Kidney (tissue), 14 donors: ENCODE results near the gene TMEM101. TPM values are rescaled to one million over a fixed set of nuclear protein-coding genes. Genes with fewer than 3 reads are reported as not detected.
"Not testable (repeated sequence)": the region's sequence is repeated elsewhere in the genome, so short reads cannot be mapped to it uniquely, and the experiment has no call there.

Experiments used
- DNase-seq, 5 donors: peaks; one replicate each; pipeline ENCODE4 v3.0.0-alpha.2; 2013 to 2020
- FAIRE-seq: peaks from 2 replicates; lab custom pipeline; 2012; peaks lifted over from hg19 to GRCh38; lab: Jason Lieb, UNC
- H3K27ac ChIP-seq, 2 donors: one replicate each; pipeline ENCODE4 v1.7.0; 2013; ENCODE audit warnings: low read depth in 2 of 2, low read length in 2 of 2, inconsistent platforms in 1 of 2
- H3K27me3 ChIP-seq: one replicate; pipeline ENCODE4 v1.7.1; 2013; ENCODE audit warnings: low read length, inconsistent platforms; ENCODE audit not compliant: control insufficient read depth, insufficient read depth
- H3K36me3 ChIP-seq, 3 donors: one replicate each; pipeline versions ENCODE4 v1.7.0 to v1.7.1; 2013; ENCODE audit warnings: low read length in 3 of 3, control low read depth in 1 of 3, inconsistent platforms in 1 of 3; ENCODE audit not compliant: insufficient read depth in 3 of 3, control insufficient read depth in 2 of 3
- H3K4me1 ChIP-seq, 3 donors: one replicate each; pipeline versions ENCODE4 v1.7.0 to v1.7.1; 2013; ENCODE audit warnings: low read length in 3 of 3, inconsistent platforms in 1 of 3, low read depth in 1 of 3; ENCODE audit not compliant: control insufficient read depth in 2 of 3, insufficient read depth in 2 of 3
- H3K4me3 ChIP-seq, 3 donors: one replicate each; pipeline versions ENCODE4 v1.7.0 to v1.8.1; 2013; ENCODE audit warnings: low read length in 3 of 3, control low read depth in 1 of 3, inconsistent platforms in 1 of 3
- H3K9ac ChIP-seq, 3 donors: one replicate each; pipeline versions ENCODE4 v1.7.0 to v1.7.1; 2013; ENCODE audit warnings: low read length in 3 of 3, control low read depth in 1 of 3, inconsistent platforms in 1 of 3
- H3K9me3 ChIP-seq, 3 donors: one replicate each; pipeline versions ENCODE4 v1.7.0 to v1.7.1; 2013; ENCODE audit warnings: low read length in 3 of 3, control low read depth in 1 of 3, inconsistent platforms in 1 of 3; ENCODE audit not compliant: control insufficient read depth in 2 of 3, insufficient read depth in 1 of 3
- CTCF ChIP-seq: IDR thresholded peaks from 3 replicates; pipeline ENCODE4 v1.5.1; 2012; ENCODE audit warnings: mild to moderate bottlenecking, moderate library complexity, borderline replicate concordance; ENCODE audit not compliant: insufficient read depth; ENCODE audit errors: extremely low read depth
- intact Hi-C: fragments of 100-400 bp; cut with DNase I; formaldehyde crosslinking; loops from one replicate; pipeline ENCODE4 v1.11.1; 2022
- polyA plus RNA-seq: library from polyadenylated mRNA; stranded (reverse); fragments of 350-450 nt; fragmentation: Illumina TruSeq; extraction: RNeasy Lipid Tissue Mini Kit (QIAGEN cat#74804); gene quantifications from one replicate; pipeline ENCODE4 v1.2.3, GENCODE V29; 2014; ENCODE audit warnings: low read depth, low replicate concordance; ENCODE audit not compliant: insufficient read depth
- total RNA-seq: library from RNA; stranded (reverse); fragmentation: NEBNext Ultra II Directional; extraction: Animal tissue kit (Norgen Biotek cat#: 25700); gene quantifications from one replicate; pipeline ENCODE4 v1.2.1, GENCODE V29; 2021
- donor health status: control.
- donor health status: control.
- donor health status: control.
- donor health status: control.
- donor health status: control.
- donor health status: DM: yes; HTN: yes; CAD: no.
- donor health status: Normal renal cell carcinoma (clear cell type).

Gene TMEM101
- total and polyA plus RNA-seq, 2 donors from 2014 or later = 31.2 to 111 TPM

GRCh38 chr17:44038604-44039011, 23.8 kb upstream of the TMEM101 start:
- H3K27ac ChIP-seq = peak overlapping the region in 1 of 2 donors; percentile 45
- no peaks in the 10 kb centered on the region for H3K27me3 ChIP-seq
- intact Hi-C loops = no loop called here
- FAIRE-seq = no peak
- no peak for TF ChIP-seq CTCF
- H3K4me3 ChIP-seq = no peak overlapping the region
- H3K9me3 ChIP-seq = no peaks in the 10 kb centered on the region
- peaks cover 0 to 28% (median 16%) of the 10 kb centered on the region in 3 donors for H3K4me1 ChIP-seq
- DNase-seq = peak in 1 of 5 donors; percentile 57
- H3K9ac ChIP-seq = no peak overlapping the region
- H3K36me3 ChIP-seq = peaks cover 0 to 12% (median 2%) of the 10 kb centered on the region in 3 donors

- no peak for FAIRE-seq
- TF ChIP-seq CTCF = no peak
- peaks cover 0 to 30% (median 19%) of the 10 kb centered on the region in 3 donors for H3K4me1 ChIP-seq
- no peak overlapping the region for H3K4me3 ChIP-seq
- H3K27me3 ChIP-seq = no peaks in the 10 kb centered on the region
- intact Hi-C loops = no loop called here
- no peak overlapping the region for H3K27ac ChIP-seq
- no peak for DNase-seq
- H3K9me3 ChIP-seq = no peaks in the 10 kb centered on the region
- no peak overlapping the region for H3K9ac ChIP-seq
- peaks cover 0 to 14% (median 2%) of the 10 kb centered on the region in 3 donors for H3K36me3 ChIP-seq
Measured at GRCh38 chr17:44037471-44037870, 22.7 kb upstream of the TMEM101 start.

GRCh38 chr17:44034688-44035087, 19.9 kb upstream of the TMEM101 start:
- H3K4me3 ChIP-seq, FAIRE-seq, intact Hi-C loops, H3K9ac ChIP-seq, H3K27ac ChIP-seq, H3K27me3 ChIP-seq, H3K9me3 ChIP-seq, DNase-seq: not testable (repeated sequence)
- H3K36me3 ChIP-seq = peaks cover 0 to 18% (median 9%) of the 10 kb centered on the region in 3 donors
- H3K4me1 ChIP-seq = peaks cover 0 to 20% (median 11%) of the 10 kb centered on the region in 3 donors

GRCh38 chr17:44033861-44034408, 19.2 kb upstream of the TMEM101 start:
- DNase-seq = peak in 1 of 5 donors; percentile 45
- H3K9me3 ChIP-seq = no peaks in the 10 kb centered on the region
- no peak for FAIRE-seq
- peaks cover 0 to 17% (median 9%) of the 10 kb centered on the region in 3 donors for H3K36me3 ChIP-seq
- no peak overlapping the region for H3K9ac ChIP-seq
- intact Hi-C loops = no loop called here
- TF ChIP-seq CTCF = no peak
- H3K4me1 ChIP-seq = peaks cover 0 to 18% (median 10%) of the 10 kb centered on the region in 3 donors
- peak overlapping the region; percentile 14 to 82 for H3K27ac ChIP-seq
- H3K4me3 ChIP-seq = peak overlapping the region in 2 of 3 donors; percentile 2 to 43
- no peaks in the 10 kb centered on the region for H3K27me3 ChIP-seq
